GM20431 (cell line): ENCODE results near the gene CD164L2.

Experiments
- in situ Hi-C: fragments of 300-500 bp; cut with MseI, MboI; formaldehyde crosslinking; loops from one replicate; pipeline ENCODE4 v1.15.0; 2020; ENCODE audit warnings: low sequenced_read_pairs; ENCODE audit not compliant: unreplicated experiment

CD164L2 gene

DNA sequence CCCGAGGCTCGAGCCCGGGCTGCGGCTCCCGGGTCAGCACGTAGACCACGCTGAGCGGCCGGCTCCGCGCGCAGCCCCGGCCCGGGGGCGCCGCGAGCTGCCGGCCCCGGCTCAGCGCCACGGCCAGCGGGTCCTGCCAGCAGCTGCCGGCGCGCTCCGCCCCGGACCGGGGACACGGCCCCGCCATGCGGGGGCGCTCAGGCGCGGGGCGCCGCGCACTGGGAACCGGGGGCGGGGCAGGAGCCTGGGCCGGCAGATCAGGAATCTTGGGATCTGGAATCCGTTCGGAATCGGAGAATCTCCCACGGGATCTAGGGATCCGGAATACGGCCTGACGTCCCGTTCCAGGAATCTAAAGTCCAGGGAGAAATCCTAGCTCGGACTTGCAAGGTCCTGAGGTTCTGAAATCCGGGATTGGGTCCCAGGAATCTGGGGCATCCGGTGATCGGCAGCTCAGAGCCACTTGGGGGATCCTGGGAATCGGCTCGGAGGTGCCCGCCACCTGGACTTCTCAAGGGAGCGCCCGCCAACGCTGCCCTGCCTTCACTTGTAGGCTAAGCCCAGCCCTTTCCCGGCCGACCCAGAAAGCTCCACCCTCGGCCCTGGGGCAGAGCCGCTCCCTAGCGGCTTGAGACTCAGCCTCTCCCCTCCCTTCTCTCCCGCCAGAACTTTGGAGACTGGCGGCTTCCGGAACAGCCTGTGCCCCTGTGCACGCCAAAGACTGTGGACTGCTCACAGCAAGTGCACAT is 16.5 kb downstream of the CD164L2 start, which contains the start of gene MAP3K6:
Gene MAP3K6 (minus strand): TSS at position 551 of the 749 bp plus-strand sequence. CDS start 364 bp downstream, at position 187.
- in situ Hi-C loops, result no loop called here

DNA sequence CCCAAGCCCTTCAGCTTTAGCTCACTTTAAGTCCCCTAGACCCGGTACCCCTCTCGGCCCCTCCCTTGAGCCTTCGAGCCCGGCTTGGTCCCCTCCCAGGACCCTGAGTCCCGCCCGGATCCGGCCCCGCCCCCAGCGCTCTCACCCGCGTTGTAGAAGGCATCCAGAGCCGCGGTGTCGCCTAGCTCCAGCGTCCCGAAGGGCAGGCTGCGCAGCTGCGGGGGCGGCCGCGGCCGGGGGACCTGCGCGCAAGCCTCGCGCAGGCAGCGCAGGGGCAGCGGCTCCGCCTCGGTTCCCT is 17.1 kb downstream of the CD164L2 start:
- in situ Hi-C loops, result no loop called here

DNA sequence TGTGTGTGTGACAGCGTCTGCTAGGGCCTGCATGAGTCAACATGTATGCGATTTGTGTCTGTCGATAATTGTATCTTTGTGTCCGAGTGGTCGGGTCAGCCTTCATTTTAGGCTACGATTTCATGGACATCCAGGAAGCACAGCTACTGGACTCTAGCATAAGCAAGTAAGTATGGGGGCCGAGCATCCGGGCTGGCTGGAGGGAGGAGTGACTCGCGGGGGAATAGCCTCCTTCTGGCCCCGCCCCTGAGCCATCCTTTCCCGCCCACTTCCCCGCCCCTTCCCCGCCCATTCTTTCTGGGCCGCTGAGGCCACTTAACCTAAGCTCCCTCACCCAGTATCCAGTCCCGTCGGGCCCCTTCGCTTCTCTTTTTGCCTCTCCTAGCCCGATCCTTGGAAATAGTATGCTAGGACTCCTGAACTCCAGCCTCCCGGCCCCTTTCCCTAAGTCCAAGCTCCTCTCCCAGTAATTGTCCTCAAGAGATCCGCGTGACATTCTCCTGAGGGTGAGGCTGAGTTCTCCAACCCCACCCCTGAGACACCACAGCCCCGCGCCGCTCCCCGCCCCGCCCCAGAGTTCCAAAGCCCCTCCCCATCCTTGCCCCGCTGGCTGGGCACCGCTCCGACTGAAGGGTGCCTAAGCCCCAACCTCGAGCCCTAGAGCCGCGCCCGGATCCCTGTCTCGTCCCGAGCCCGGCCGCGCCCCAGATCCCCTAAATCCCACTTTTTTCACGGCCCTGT is 17.6 kb downstream of the CD164L2 start:
- in situ Hi-C loops, result no loop called here

DNA sequence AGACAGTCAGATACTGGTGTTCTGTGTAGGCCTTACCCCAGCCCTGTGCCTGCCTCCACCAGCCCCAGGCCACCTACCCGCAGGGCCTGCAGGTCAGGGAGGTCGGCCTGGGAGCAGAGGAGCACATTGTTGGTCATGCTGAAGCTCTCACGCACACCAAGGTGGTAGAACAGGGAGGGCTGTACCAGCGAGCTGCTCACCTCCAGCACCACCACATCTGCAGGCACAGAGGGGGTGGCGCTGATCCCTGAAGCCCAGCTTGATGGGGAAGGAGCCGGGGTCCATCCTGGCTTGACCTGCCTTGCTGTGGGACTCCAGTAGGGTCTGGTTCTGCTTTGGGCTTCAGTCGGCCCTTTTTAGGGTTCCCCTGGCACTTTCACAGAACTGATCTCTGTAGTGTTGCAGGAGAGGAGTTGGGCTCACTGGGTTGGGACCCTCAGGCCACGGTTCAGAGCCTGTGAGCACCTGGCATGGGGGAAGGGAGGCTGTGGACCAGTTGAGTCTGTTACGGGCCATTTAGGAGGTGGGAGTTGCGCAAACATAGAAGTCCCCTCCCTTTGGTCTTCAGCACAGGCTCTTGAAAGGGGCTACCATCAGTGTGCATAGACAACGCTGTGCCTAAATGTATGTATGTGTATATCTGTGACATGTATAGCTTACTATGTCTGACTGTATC is 18.3 kb downstream of the CD164L2 start:
- in situ Hi-C loops, result no loop called here

DNA sequence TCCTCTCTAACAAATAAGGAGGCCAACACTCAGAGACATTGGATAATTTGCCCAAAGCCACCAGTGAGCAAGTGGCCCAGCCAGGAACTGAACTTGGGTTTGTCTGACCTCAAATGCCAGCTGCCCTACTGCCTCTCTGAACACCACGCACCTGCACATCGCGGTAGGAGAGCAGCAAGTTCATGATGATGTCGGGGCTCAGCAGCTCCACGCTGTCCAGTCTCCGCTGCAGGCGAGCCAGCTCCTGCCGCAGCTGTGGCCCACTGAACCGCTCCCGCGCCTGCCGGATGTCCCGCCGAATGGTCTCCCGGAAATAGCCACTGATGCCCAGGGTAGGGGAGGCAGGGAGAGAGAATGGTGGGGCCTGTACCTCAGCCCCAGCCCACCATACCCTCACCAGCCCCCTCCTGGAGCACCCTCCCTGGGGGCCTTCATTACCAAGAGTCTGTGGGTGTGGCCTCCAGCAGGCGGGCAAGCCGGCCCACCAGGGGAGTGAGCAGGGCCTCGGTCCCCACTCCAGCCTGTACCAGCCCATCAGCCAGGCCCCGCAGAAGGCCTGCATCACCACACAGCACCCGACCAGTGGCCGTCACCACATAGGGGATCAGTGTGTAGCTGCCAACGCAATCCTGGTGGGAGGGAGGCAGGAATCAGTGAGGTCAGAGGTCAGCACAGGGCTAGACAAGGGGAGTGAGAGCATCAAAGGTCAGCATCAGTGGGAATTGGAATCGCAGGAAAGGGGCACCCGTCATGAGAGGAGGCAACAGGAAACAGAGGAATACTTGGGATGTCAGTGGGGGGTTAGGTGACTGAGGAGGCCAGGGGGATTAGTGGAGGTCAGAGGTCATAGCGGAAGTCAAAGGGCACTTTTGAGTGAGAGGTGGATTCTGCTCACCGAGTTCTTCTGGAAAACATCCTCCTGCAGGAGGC is 19.1 kb downstream of the CD164L2 start:
- in situ Hi-C loops, result no loop called here

DNA sequence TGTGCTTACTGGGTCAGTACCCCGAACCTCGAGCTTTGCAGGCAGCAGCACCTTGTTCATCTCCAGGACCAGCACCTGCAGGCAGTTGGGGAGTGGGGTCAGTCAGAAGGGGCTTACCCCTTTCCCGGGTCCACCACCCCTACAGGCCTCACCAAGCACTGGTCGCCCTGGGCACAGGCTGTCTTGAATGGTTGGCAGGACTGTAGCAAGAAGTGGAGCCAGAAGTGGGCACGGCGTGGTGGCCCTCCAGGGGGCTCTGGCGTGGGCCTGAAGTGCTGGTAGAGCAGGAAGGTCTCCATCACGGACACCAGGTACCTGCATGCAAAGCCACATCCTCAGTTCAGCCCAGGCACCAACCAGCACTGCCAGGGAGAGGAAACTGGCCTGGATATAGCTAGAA is 21.6 kb downstream of the CD164L2 start:
- in situ Hi-C loops, result no loop called here

GRCh38 chr1:27361044-27361402 is 22.1 kb downstream of the CD164L2 start:
- in situ Hi-C loops, result no loop called here

DNA sequence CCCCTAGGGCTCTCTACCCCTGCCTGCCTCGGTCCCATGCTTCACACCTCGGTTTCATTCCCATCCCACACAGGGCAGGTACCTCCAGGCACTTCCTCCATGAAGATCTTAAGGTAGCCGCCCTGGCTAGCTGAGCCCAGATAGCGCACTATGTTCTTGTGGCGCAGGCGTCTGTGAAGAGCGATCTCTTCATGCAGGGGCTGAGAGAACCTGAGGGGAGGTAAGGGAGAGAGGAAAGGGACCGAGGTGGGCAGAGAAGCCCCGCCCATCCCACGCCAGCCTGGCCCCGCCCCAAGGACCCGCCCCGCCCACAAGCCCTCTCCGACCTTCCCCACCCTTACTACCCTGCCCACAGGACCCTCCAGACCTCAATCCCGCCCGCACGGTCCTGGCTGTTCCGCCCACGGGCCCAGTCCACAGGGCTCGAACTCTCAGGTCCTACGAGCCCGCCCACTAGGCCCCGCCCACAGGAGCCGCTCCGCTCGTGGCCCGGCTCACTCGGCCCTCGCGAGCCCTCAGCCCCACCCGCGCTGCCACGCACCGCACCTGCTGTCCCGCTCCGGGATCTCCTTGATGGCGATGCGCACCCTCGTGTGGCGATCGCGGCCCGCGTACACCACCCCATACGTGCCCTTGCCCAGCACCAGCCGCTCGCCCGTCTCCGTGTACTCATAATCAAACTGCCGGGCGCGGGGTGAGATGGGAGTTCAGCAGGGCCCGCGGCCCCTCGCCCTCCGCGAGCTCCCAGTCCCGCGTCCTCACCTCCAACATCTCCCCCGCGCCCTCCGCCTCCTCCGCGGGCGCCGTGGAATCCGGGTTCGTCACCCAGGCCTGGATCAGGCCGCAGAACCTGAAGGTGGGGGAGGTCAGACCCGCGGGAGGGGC is 22.7 kb downstream of the CD164L2 start:
- in situ Hi-C loops, result no loop called here

DNA sequence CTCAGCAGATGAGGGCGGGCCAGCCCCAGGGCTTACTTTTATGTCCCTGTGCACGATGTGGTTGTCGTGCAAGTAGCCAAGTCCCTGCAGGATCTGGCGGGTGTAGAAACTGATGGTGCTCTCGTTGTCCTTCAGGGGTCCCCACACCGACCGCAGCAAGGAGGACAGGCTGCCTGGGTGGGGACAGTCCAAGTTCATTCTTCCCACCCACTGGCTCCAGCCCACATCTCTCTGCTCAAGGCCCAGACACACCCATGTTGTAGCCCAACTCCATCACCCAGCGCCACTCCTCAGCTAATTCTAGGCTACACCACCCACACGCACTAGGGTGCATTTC is 23.3 kb downstream of the CD164L2 start:
- in situ Hi-C loops, result no loop called here

DNA sequence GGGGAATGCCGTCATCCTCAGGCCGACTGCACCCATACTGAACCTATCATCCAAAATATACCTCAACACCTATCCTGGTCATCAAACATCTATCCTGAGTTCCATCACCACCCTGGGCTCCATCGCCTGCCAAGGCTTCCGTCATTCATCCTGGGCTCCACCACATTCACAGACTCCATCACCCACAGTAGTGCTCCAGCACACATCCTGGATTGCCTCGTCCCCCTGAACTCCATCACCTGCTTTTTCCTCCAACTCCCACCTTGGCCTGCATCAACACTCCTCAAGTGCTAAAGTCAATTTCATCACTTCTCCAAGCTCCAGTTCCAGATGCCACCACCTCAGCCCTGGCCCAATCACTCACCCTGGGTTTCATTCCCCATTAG is 24.2 kb downstream of the CD164L2 start:
- in situ Hi-C loops, result no loop called here

GRCh38 chr1:27358038-27358927 is 24.9 kb downstream of the CD164L2 start:
- in situ Hi-C loops, result no loop called here

GRCh38 chr1:27357281-27358037 is 25.7 kb downstream of the CD164L2 start:
- in situ Hi-C loops, result no loop called here

- in situ Hi-C loops, result no loop called here
These were observed 26.4 kb downstream of the CD164L2 start for GRCh38 chr1:27356619-27357280.

GRCh38 chr1:27356277-27356618 is 26.9 kb downstream of the CD164L2 start:
- in situ Hi-C loops, result no loop called here

- in situ Hi-C loops, result no loop called here
These were observed 27.4 kb downstream of the CD164L2 start for GRCh38 chr1:27355683-27356082.

- in situ Hi-C loops, result no loop called here
These were observed 29.5 kb downstream of the CD164L2 start for GRCh38 chr1:27353629-27354028.

GRCh38 chr1:27353166-27353565 is 30.0 kb downstream of the CD164L2 start:
- in situ Hi-C loops, result no loop called here
